Stimulated activated effector memory CD8-positive, alpha-beta T cell treated with anti-CD3 and anti-CD28 coated beads, Interleukin-12 subunit alpha, Interleukin-12 subunit beta, amount 100 ng/mL, for 72 hours (primary cell): ENCODE results near the gene DUOX2.

Source experiments
- ATAC-seq: fragments of 150-1000 bp; cut with Tn5 transposase; 2 replicates; pipeline ENCODE4 v1.10.0; 2021
- DNase-seq, 2 donors: peaks; one replicate each; pipeline ENCODE4 v3.0.0; 2021 to 2022; ENCODE audit warnings: low spot score in 2 of 2
- H3K27ac Mint-ChIP-seq: one replicate; pipeline ENCODE4 v1.8.0; 2022; ENCODE audit warnings: mild to moderate bottlenecking, mixed read lengths
- H3K36me3 Mint-ChIP-seq: one replicate; pipeline ENCODE4 v1.8.0; 2022; ENCODE audit warnings: mild to moderate bottlenecking, mixed read lengths
- H3K4me1 Mint-ChIP-seq: one replicate; pipeline ENCODE4 v1.8.0; 2022; ENCODE audit warnings: mixed read lengths
- H3K4me3 Mint-ChIP-seq: one replicate; pipeline ENCODE4 v1.8.0; 2022; ENCODE audit warnings: mild to moderate bottlenecking, mixed read lengths
- H3K9me3 Mint-ChIP-seq: one replicate; pipeline ENCODE4 v1.8.0; 2022; ENCODE audit warnings: mixed read lengths

DUOX2 gene

GRCh38 chr15:45131510-45131909 lies 17.5 kb upstream of the DUOX2 start:
- ATAC-seq (no peak), DNase-seq (no peak)
- Mint-ChIP-seq H3K27ac (no peak overlapping the region), H3K4me3 (no peak overlapping the region), H3K9me3 (no peaks in the 10 kb centered on the region), H3K4me1 (peaks cover 15% of the 10 kb centered on the region), H3K36me3 (no peaks in the 10 kb centered on the region)

DNA sequence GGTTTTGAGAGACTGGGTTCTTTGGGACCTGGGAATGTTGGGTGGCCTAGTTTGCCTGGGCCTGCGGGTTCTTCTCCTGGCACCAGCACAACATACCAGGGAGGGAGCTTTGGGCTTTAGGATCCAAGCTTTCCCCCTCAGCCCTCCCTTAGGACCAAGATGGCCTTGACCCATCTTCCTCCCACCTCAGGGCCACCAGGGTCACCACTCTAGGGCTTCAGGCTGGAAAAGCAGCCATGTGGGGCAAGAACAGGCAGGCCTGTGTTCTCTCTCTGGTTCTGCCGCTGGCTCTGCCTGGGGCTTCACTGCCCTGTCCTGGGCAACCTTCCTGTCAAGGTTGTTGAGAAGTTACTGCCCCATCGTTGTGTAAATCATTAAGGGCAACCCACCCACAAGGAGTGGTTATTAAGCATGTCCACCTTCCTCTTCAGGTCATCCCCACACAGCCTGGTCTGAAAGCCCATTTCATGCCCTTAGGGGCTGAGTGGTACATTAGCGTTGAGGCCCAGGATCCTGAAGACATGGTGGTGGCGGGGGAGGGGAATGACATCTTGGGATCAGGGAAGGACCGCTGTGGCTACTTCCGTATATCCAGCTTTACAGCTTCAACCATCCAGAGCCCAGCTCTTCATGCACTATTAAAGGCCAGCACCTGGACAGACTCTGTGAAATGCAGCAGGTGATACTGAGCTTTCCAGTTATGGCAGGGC lies 16.5 kb upstream of the DUOX2 start:
- no peaks in the 10 kb centered on the region for H3K36me3 Mint-ChIP-seq
- peak overlapping the region; percentile 23 for H3K4me3 Mint-ChIP-seq
- H3K4me1 Mint-ChIP-seq = peaks cover 10% of the 10 kb centered on the region
- H3K27ac Mint-ChIP-seq = no peak overlapping the region
- ATAC-seq (no peak), DNase-seq (no peak)
- H3K9me3 Mint-ChIP-seq = no peaks in the 10 kb centered on the region

DNA sequence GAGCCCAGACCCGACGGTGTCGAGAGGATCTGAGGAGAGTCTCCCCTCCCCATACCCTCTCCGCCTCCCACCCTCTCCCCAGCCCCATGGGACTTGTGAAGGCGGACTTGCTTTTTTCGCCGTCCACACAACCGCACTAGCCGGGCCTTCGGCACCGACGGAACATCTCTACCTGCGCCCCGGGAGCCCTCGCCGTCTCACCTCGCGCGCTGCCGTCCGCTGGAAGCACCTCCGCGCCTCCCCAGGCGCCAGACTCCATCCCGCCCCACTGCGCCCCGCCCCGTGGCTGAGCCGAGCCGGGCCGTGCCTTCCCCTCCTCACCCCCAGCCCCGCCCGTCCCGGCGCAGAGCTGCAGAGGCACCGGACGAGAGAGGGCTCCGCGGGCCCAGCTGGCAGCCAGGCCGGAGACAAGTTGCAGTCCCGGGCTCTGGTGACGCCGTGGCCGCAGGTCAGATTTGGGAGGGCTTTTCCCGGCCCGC lies 15.7 kb upstream of the DUOX2 start, which contains the start of the genes DUOX1 and DUOXA1:
Gene DUOX1 (plus strand): TSS at position 344 of the 479 bp plus-strand sequence. CDS start 1,973 bp downstream, outside the sequence.
Gene DUOXA1 (minus strand): TSS at position 229 of the 479 bp plus-strand sequence. CDS start 6,865 bp downstream, outside the sequence.
- Mint-ChIP-seq H3K9me3 (no peaks in the 10 kb centered on the region), H3K4me1 (peaks cover 7% of the 10 kb centered on the region), H3K36me3 (no peaks in the 10 kb centered on the region), H3K27ac (no peak within 1 kb of the TSS), H3K4me3 (peak within 1 kb of the TSS; percentile 23)
- peak; percentile 54 for ATAC-seq
- DNase-seq = no peak

DNA sequence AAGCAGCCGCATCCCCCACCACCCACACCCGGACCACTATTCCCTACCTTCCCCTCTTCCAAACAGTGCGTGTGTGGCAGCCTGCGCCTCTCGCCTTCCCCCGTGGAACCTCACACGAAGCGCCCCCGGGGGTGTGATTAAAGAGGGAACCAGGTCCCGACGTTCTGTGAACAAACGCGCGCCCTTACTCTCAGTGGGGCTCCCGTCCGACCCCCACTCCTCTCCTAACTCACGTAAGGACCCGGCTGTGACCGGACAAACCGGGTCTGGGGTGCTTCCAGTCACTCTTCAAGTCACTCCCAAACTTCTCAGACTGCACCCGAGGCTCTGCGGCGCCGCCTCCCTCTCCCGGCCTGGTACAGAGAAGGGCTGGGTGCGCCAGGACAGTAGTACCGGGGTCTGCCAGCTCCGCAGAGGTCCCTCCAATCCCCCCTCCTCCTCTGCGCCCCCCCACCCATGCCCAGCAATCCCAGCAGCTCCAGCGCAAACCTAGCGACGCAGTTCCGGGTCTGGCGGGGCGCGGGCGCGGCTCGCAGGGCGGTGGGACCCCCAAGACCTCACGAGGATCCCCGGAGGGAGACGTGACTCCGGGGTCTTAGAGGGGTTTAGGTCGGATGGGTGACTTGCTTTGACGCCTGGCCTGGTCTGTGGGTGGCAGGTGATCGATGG lies 15.1 kb upstream of the DUOX2 start:
- Mint-ChIP-seq H3K36me3 (no peaks in the 10 kb centered on the region), H3K9me3 (no peaks in the 10 kb centered on the region), H3K27ac (no peak overlapping the region), H3K4me1 (peaks cover 1% of the 10 kb centered on the region), H3K4me3 (no peak overlapping the region)
- ATAC-seq (no peak), DNase-seq (no peak)

DNA sequence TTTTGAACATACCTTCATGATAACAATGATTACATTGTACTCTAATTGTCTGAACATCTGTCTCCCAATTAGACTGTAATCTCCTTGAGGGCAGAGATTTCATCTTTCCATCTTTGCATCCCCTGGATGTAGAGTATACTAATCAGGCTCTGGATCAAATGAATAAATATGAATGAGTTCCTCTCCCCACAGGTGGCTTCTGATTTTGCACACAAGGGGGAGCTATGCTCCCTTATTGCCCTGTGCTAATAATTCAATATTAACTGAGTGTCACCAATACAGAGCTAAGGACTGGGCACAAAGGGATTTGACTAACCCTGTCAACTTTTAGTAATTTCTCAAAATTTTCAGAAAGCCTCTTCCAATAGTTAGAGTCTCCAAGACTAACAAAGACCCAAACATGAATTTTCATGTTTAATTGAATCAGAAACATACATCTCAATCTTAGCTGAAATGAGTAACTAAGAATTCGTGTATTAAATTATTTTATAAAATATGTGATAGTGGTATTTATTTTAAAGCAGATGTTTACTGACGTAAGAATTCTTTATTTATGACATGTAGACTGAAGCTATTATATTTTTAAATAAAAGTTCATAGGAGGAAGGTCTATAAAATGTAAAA lies 12.7 kb upstream of the DUOX2 start:
- Mint-ChIP-seq H3K27ac (no peak overlapping the region), H3K36me3 (no peaks in the 10 kb centered on the region), H3K9me3 (no peaks in the 10 kb centered on the region), H3K4me1 (no peaks in the 10 kb centered on the region), H3K4me3 (no peak overlapping the region)
- ATAC-seq (peak; percentile 57), DNase-seq (no peak)

DNA sequence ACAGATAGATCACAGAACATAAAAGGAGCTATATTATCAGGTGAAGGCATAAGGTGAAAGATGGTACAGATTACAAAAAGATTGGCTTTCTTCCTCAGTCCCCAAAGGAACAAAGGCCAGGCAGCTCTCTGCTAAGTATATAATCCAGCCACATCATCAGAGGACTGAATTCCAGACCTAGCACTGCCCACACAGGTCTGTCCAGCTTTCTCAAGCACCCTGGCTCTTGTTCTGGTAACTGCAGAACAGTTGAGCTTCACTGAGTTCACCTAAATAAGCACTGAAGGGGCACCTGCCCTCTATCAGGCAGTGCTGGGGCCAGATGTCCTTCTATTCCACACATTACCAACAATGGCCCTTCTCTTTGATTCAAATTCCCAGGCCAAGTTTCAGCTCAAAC lies 9.4 kb upstream of the DUOX2 start:
- peaks cover 1% of the 10 kb centered on the region for H3K4me1 Mint-ChIP-seq
- no peaks in the 10 kb centered on the region for H3K36me3 Mint-ChIP-seq
- ATAC-seq = no peak
- H3K27ac Mint-ChIP-seq = no peak overlapping the region
- no peaks in the 10 kb centered on the region for H3K9me3 Mint-ChIP-seq
- DNase-seq = no peak
- H3K4me3 Mint-ChIP-seq = no peak overlapping the region

DNA sequence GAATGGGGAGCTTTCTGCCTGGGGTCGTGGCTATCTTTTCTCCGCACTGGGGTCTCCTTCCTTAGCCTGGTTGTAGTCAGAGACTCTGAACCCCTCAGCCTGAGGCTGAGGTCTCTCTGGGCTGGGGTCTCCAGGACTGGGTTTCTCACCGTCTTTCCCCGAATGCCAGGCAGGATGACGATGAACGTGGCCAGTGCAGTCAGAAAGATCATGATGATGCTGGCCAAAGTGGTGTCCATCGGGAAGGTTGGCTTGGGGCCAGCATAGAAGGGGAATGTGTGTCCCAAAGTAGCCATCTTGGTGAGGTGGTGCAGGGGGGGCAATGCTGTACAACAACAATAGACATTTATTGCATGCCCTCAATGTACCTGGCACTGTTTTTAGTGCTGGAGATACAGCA lies 8.7 kb upstream of the DUOX2 start:
- ATAC-seq (no peak), DNase-seq (no peak)
- Mint-ChIP-seq H3K4me1 (peaks cover 8% of the 10 kb centered on the region), H3K36me3 (no peaks in the 10 kb centered on the region), H3K9me3 (no peaks in the 10 kb centered on the region), H3K4me3 (no peak overlapping the region), H3K27ac (no peak overlapping the region)

- Mint-ChIP-seq H3K27ac (no peak overlapping the region), H3K36me3 (no peaks in the 10 kb centered on the region), H3K4me1 (peaks cover 15% of the 10 kb centered on the region), H3K4me3 (no peak overlapping the region), H3K9me3 (no peaks in the 10 kb centered on the region)
- no peak for DNase-seq
- ATAC-seq = no peak
Observed at GRCh38 chr15:45121706-45122417, 7.9 kb upstream of the DUOX2 start.

GRCh38 chr15:45121020-45121419 lies 7.0 kb upstream of the DUOX2 start:
- peak; percentile 2 for ATAC-seq
- Mint-ChIP-seq H3K27ac (no peak overlapping the region), H3K4me3 (no peak overlapping the region), H3K4me1 (peaks cover 22% of the 10 kb centered on the region), H3K9me3 (no peaks in the 10 kb centered on the region), H3K36me3 (no peaks in the 10 kb centered on the region)
- no peak for DNase-seq

DNA sequence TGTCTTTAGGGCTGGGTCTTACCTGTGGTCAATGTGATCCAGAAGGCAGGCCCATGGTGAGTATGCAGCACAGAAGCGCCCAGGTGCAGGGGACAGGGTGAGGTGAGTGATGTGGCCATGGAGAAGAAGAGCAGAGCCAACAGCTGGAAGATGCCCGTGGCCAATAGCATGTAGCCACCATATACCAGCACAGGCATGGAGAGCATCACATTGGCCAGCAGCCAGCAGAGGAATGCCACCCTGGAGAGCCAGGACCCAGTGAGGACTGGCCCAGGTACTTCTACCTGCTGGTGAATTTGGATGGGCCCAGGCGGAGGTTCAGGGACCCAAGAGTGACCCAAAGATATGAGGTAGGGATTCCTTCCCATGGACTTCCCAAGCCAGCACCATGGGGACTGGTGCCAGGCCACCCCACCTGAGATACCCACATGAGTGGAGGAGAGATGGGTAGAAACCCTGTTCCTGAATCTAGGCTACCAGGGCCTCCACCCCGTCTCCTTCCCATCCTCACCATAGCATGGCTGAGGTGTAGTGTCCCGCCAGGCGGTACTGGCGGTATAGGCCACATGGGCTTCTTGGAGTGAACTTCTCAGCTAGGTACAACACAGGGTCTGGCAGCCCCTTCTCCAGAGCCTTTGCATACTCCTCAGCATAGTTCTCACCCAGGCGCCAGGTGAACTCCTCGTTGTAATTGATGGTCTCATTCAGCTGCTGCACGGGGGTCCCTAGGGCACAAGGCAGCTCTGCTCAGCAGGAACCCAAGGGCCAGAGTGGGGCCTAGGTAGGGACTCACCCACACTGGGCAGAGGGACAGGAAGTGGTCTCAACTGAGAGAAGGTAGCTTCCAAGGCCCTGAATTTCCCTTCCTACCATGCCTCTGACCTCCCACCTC lies 6.4 kb upstream of the DUOX2 start:
- ATAC-seq (no peak), DNase-seq (no peak)
- no peak overlapping the region for H3K4me3 Mint-ChIP-seq
- no peaks in the 10 kb centered on the region for H3K36me3 Mint-ChIP-seq
- no peak overlapping the region for H3K27ac Mint-ChIP-seq
- peaks cover 26% of the 10 kb centered on the region for H3K4me1 Mint-ChIP-seq
- no peaks in the 10 kb centered on the region for H3K9me3 Mint-ChIP-seq

DNA sequence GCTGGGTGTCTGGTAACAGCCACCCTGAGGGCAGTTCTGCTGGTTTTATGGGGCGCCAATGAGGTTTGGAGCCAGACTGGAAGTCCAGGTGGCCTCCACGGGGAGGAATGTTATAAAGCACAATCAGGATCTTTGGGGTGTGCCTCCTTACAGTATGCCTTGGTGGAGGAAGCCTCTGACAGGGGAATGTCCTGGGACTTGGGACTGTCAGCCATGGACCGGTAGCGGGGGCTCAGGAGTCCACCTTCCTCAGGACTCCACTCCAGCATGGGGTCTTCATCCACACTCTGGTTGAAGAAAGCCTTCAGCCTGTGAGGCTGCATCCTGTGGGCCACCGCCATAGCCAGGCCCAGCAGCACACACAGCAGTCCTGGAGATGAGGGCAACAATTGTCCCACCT lies 5.0 kb upstream of the DUOX2 start:
- ATAC-seq = no peak
- peaks cover 37% of the 10 kb centered on the region for H3K4me1 Mint-ChIP-seq
- no peak overlapping the region for H3K4me3 Mint-ChIP-seq
- no peaks in the 10 kb centered on the region for H3K36me3 Mint-ChIP-seq
- H3K27ac Mint-ChIP-seq = no peak overlapping the region
- H3K9me3 Mint-ChIP-seq = no peaks in the 10 kb centered on the region
- DNase-seq = no peak

DNA sequence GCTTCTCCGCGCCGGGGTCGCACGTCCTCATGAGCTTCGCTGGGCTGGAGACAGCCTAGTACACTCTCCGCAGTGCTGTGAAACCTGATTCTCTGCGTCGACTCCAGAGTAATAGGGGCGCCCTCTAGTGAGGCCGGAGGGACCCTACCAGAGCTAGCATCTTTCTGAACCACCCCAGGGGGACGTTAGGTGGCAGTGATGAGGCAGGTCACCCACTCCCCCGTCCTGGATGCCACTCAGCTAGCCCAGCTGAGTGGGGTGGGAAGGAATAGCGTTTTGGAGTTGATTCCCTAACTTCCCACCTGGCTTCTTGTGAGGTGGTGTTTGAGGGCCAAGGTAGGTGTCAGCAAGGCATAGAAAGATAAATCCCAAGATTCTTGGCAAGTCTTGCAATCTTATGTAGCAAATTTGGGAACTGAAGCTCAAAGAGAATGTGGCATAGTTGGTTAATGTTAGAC lies 4.2 kb upstream of the DUOX2 start:
- Mint-ChIP-seq H3K27ac (no peak overlapping the region), H3K9me3 (no peaks in the 10 kb centered on the region), H3K4me3 (peak overlapping the region; percentile 49), H3K36me3 (no peaks in the 10 kb centered on the region), H3K4me1 (peaks cover 45% of the 10 kb centered on the region)
- peak; percentile 91 for ATAC-seq
- peak; percentile 72 to 90 for DNase-seq

GRCh38 chr15:45117308-45118130 lies 3.5 kb upstream of the DUOX2 start:
- no peak for DNase-seq
- Mint-ChIP-seq H3K4me3 (peak overlapping the region; percentile 49), H3K4me1 (peaks cover 51% of the 10 kb centered on the region), H3K27ac (no peak overlapping the region), H3K36me3 (no peaks in the 10 kb centered on the region), H3K9me3 (no peaks in the 10 kb centered on the region)
- peak; percentile 2 for ATAC-seq
